B cell (primary cell): ENCODE measurements around the gene BTG2. TPM values are rescaled to one million over a fixed set of nuclear protein-coding genes. Genes with fewer than 3 reads are reported as not detected.

Source experiments
- ATAC-seq: fragments of 200-7000 bp; cut with Tn5 transposase; one replicate; pipeline ENCODE4 v1.10.0; 2021; ENCODE audit warnings: low read depth, mild to moderate bottlenecking, moderate number of reproducible peaks, moderate library complexity
- CTCF ChIA-PET: fragments of 350-600 bp; sonication (Branson Sonifier 250); formaldehyde crosslinking; loops from one replicate; lab custom pipeline; 2021; ENCODE audit warnings: antibody characterized with exemption, inconsistent platforms; lab: Charles Lee
- POLR2A ChIA-PET: fragments of 350-600 bp; sonication (Branson Sonifier 250); formaldehyde crosslinking; loops from one replicate; lab custom pipeline; 2021; ENCODE audit warnings: antibody characterized with exemption; lab: Charles Lee
- DNase-seq: peaks from one replicate; pipeline ENCODE4 v3.0.0; 2013
- H2AFZ ChIP-seq: 2 replicates; pipeline ENCODE4 v1.6.1; 2012; ENCODE audit warnings: mild to moderate bottlenecking, low read depth, low read length; ENCODE audit not compliant: insufficient read depth, poor library complexity, severe bottlenecking
- H3K27ac ChIP-seq, 2 donors: 1 replicate in 1 of 2; 2 replicates in 1 of 2; pipeline ENCODE4 v1.5.1; 2012 to 2013; ENCODE audit warnings: low read length in 2 of 2, mild to moderate bottlenecking in 2 of 2, moderate library complexity in 1 of 2
- H3K27me3 ChIP-seq, 4 experiments: fragments of 200-600 bp in 1 of 4; sonication (generic) in 1 of 4; replicated peaks in 1 of 4; 1 replicate in 2 of 4; 2 replicates in 2 of 4; pipeline versions ENCODE4 v1.6.1 to v1.7.0; 2013 to 2016; ENCODE audit warnings: low read length in 3 of 4, mild to moderate bottlenecking in 2 of 4, mixed read lengths in 1 of 4, moderate library complexity in 1 of 4; ENCODE audit not compliant: insufficient read depth in 4 of 4, control insufficient read depth in 3 of 4; ENCODE audit errors: control extremely low read depth in 1 of 4
- H3K36me3 ChIP-seq, 2 experiments: replicated peaks in 1 of 2; 1 replicate in 1 of 2; 2 replicates in 1 of 2; pipeline versions ENCODE4 v1.6.1 to v1.7.1; 2013; ENCODE audit warnings: low read length in 1 of 2; ENCODE audit not compliant: insufficient read depth in 2 of 2, control insufficient read depth in 1 of 2; ENCODE audit errors: control extremely low read depth in 1 of 2, extremely low read depth in 1 of 2
- H3K4me1 ChIP-seq, 2 donors: fragments of 200-600 bp in 1 of 2; sonication (generic) in 1 of 2; 1 replicate in 1 of 2; 2 replicates in 1 of 2; pipeline versions ENCODE4 v1.5.1 to v1.6.1; 2013 to 2017; ENCODE audit warnings: low read length in 2 of 2; ENCODE audit not compliant: control insufficient read depth in 2 of 2, insufficient read depth in 2 of 2
- H3K4me2 ChIP-seq: replicated peaks from 2 replicates; pipeline ENCODE3; 2012; ENCODE audit warnings: mild to moderate bottlenecking, low read depth, low read length; ENCODE audit not compliant: poor library complexity, severe bottlenecking
- H3K4me3 ChIP-seq, 5 experiments: fragments of 200-600 bp in 1 of 5; sonication (generic) in 1 of 5; 1 replicate in 3 of 5; 2 replicates in 2 of 5; pipeline versions ENCODE4 v1.5.1 to v1.7.0; 2011 to 2016; ENCODE audit warnings: low read length in 4 of 5, mild to moderate bottlenecking in 4 of 5, low read depth in 2 of 5, control low read depth in 1 of 5, moderate library complexity in 1 of 5; ENCODE audit not compliant: insufficient read depth in 1 of 5; ENCODE audit errors: control extremely low read depth in 1 of 5, extremely low read depth in 1 of 5
- H3K79me2 ChIP-seq: fragments of 200-600 bp; sonication (generic); one replicate; pipeline ENCODE4 v1.6.0; 2016; ENCODE audit warnings: low read length; ENCODE audit not compliant: control insufficient read depth, insufficient read depth
- H3K9ac ChIP-seq: fragments of 200-600 bp; sonication (generic); 2 replicates; pipeline ENCODE4 v1.6.1; 2017; ENCODE audit warnings: mild to moderate bottlenecking, low read length, moderate library complexity
- H3K9me3 ChIP-seq, 3 donors: one replicate each; pipeline versions ENCODE4 v1.6.1 to v1.7.1; 2013; ENCODE audit warnings: low read length in 2 of 3; ENCODE audit not compliant: control insufficient read depth in 2 of 3, insufficient read depth in 1 of 3; ENCODE audit errors: control extremely low read depth in 1 of 3
- H4K20me1 ChIP-seq: 2 replicates; pipeline ENCODE4 v1.6.0; 2012; ENCODE audit warnings: mild to moderate bottlenecking, low read length; ENCODE audit not compliant: insufficient read depth, control insufficient read depth, poor library complexity, severe bottlenecking
- H3K27ac Mint-ChIP-seq: one replicate; pipeline ENCODE4 v1.8.0; 2021; ENCODE audit warnings: mixed read lengths
- H3K27me3 Mint-ChIP-seq: one replicate; pipeline ENCODE4 v1.8.0; 2021; ENCODE audit warnings: mixed read lengths
- H3K4me1 Mint-ChIP-seq: one replicate; pipeline ENCODE4 v1.8.0; 2021; ENCODE audit warnings: mixed read lengths
- H3K4me3 Mint-ChIP-seq: one replicate; pipeline ENCODE4 v1.8.0; 2021; ENCODE audit warnings: mixed read lengths
- H3K9me3 Mint-ChIP-seq: one replicate; pipeline ENCODE4 v1.8.0; 2022; ENCODE audit warnings: mixed read lengths; ENCODE audit not compliant: insufficient read depth
- CTCF ChIP-seq: fragments of 200-600 bp; IDR thresholded peaks from one replicate; pipeline ENCODE4 v1.8.0; 2022; ENCODE audit warnings: antibody characterized with exemption, mild to moderate bottlenecking
- EZH2 ChIP-seq: IDR thresholded peaks from 2 replicates; pipeline ENCODE4 v1.6.1; 2012; ENCODE audit warnings: borderline replicate concordance, low read depth, mild to moderate bottlenecking, moderate library complexity, low read length; ENCODE audit not compliant: insufficient read depth, poor library complexity, severe bottlenecking
- WGBS: methylation state at CpG from one replicate; pipeline ENCODE4 v1.1.5; 2013; ENCODE audit warnings: missing lambda C conversion rate; ENCODE audit not compliant: insufficient coverage; 5-methylcytosine and 5-hydroxymethylcytosine counted together
- intact Hi-C: fragments of 100-400 bp; cut with micrococcal nuclease; formaldehyde crosslinking; loops from one replicate; pipeline ENCODE4 v1.10.0; 2022
- polyA plus RNA-seq: library from polyadenylated mRNA; depleted of rRNA; stranded (reverse); fragments of >200 nt; gene quantifications from 2 replicates; pipeline ENCODE4 v1.2.3, GENCODE V29; 2012
- total RNA-seq, 2 donors: library from RNA; stranded (reverse); fragments of 120-200 nt in 1 of 2; gene quantifications; 1 replicate in 1 of 2; 2 replicates in 1 of 2; pipeline versions ENCODE4 v1.2.3 to v1.2.4, GENCODE V29; 2013 to 2022

The BTG2 gene
- total and polyA plus RNA-seq, 2 donors (not counting 1 experiment from before 2014, with no cell fraction given) = 508 to 778 TPM

GRCh38 chr1:203283597-203283996, 21.7 kb upstream of the BTG2 start:
- no peak for DNase-seq
- Histone ChIP-seq H3K79me2 (peaks cover 37% of the 10 kb centered on the region), H3K4me1 (peaks cover 66 to 74% of the 10 kb centered on the region in 2 donors), H3K27me3 (no peaks in the 10 kb centered on the region), H3K36me3 (no peaks in the 10 kb centered on the region), H3K4me2 (peak overlapping the region; percentile 60), H2AFZ (no peak overlapping the region), H3K9ac (no peak overlapping the region), H3K27ac (peak overlapping the region; percentile 48 to 71), H4K20me1 (no peaks in the 10 kb centered on the region), H3K4me3 (peak overlapping the region in 1 of 5 experiments; percentile 11), H3K9me3 (no peaks in the 10 kb centered on the region)
- CTCF ChIA-PET = interaction anchor here (0.7 to 37.7 kb wide), 8 partner anchors 6 to 205 kb away, joined by 3 to 1776 read pairs (median 6); partner anchors contain the start of genes BTG2 and FMOD
- Mint-ChIP-seq H3K9me3 (no peaks in the 10 kb centered on the region), H3K27ac (peak overlapping the region; percentile 95), H3K4me1 (peaks cover 78% of the 10 kb centered on the region), H3K4me3 (no peak overlapping the region), H3K27me3 (no peaks in the 10 kb centered on the region)
- intact Hi-C loops = no loop called here
- TF ChIP-seq EZH2 (no peak), CTCF (no peak)
- 50% methylated on average over 3 of the region's 6 CpGs for WGBS
- no peak for ATAC-seq
- POLR2A ChIA-PET = interaction anchor here (0.8 to 12.4 kb wide), 5 partner anchors 9 to 44 kb away, joined by 3 to 422 read pairs (median 7); partner anchors contain the start of gene BTG2

GRCh38 chr1:203284411-203285123, 20.8 kb upstream of the BTG2 start:
- no peak for ATAC-seq
- Histone ChIP-seq H3K9me3 (no peaks in the 10 kb centered on the region), H3K36me3 (no peaks in the 10 kb centered on the region), H3K4me3 (no peak overlapping the region), H3K27me3 (no peaks in the 10 kb centered on the region), H4K20me1 (no peaks in the 10 kb centered on the region), H3K79me2 (peaks cover 38% of the 10 kb centered on the region), H3K27ac (no peak overlapping the region), H3K9ac (no peak overlapping the region), H3K4me1 (peaks cover 70 to 77% of the 10 kb centered on the region in 2 donors), H2AFZ (no peak overlapping the region), H3K4me2 (peak overlapping the region; percentile 16)
- intact Hi-C loops = loop anchor here (5.0 kb wide), 3 partner anchors 1128 to 2003 kb away; partner anchors contain the start of gene PPP1R15B
- CTCF ChIA-PET = interaction anchor here (1.0 to 37.7 kb wide), 5 partner anchors 7 to 51 kb away, joined by 4 to 1776 read pairs (median 129); partner anchors contain the start of genes BTG2 and FMOD
- H3K27me3 Mint-ChIP-seq = no peaks in the 10 kb centered on the region
- 93% methylated on average over 6 of the region's 11 CpGs for WGBS
- H3K27ac Mint-ChIP-seq = peak overlapping the region; percentile 82
- POLR2A ChIA-PET = interaction anchor here (9.0 to 12.4 kb wide), 3 partner anchors 10 to 40 kb away, joined by 268 to 422 read pairs (median 268); partner anchors contain the start of gene BTG2
- H3K9me3 Mint-ChIP-seq = no peaks in the 10 kb centered on the region
- DNase-seq = no peak
- peak overlapping the region; percentile 29 for H3K4me3 Mint-ChIP-seq
- no peak for TF ChIP-seq CTCF
- TF ChIP-seq EZH2 = no peak
- peaks cover 82% of the 10 kb centered on the region for H3K4me1 Mint-ChIP-seq
